ENCODE data around the gene LRRC58.
"Not testable (repeated sequence)": the region's sequence is repeated elsewhere in the genome, so short reads cannot be mapped to it uniquely, and the experiment has no call there.

The LRRC58 gene

DNA sequence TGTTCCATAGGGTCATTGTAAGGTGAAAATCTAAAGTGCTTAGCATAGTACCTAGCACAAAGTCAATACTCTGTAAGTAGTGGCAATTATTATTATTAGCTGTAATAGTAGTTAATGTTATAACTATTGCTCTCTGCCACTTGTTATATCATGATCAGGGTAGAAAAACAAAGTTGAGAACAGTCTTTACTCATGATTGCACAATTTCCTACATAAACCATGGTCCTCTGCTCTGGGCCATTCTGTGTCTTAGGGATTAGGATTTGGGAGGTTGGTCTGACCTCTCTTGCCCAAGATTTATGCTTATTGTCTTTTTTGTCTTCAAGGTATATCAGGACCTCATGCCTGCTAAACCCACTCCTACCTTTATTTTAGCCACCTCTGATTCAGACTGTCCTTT is 4.3 kb upstream of the LRRC58 start:
- Mint-ChIP-seq H3K4me3 (no peak overlapping the region), H3K36me3 (no peaks in the 10 kb centered on the region), H3K4me1 (peaks cover 9% of the 10 kb centered on the region), H3K9me3 (no peaks in the 10 kb centered on the region), H3K27me3 (peaks cover 33% of the 10 kb centered on the region), H3K27ac (no peak overlapping the region)
- no peak for DNase-seq
- CTCF ChIA-PET: interaction anchor here (5.0 kb wide), 1 partner anchor 108 kb away, joined by 24 read pairs; no protein-coding TSS in a partner anchor

- CTCF ChIA-PET: no interaction called here
- H3K27me3 Mint-ChIP-seq: peaks cover 26% of the 10 kb centered on the region
Observed at GRCh38 chr3:120352017-120352416, 2.9 kb upstream of the LRRC58 start.

DNA sequence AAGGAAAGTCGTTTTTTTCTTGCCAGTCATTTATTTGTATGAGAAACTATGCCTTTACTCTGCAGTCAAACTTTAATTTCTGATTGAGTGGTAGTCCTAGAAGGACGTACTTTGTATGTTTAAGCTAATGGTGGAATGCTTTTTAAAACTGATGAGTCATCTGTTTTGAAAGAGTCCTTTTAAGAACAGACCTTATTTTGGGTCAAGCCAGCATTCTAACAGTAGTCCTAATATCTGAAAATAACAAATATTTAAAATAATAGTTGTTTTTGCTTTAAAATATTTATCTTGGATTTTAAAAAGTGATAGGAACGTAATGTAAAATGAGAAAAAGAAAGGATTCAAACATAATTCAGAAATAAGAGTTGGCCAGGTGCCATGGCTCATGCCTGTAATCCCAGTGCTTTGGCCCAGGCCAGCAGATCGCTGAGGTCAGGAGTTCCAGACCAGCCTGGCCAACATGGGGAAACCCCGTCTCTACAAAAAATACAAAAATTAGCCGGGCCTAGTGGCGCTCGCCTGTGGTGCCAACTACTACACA is 1.3 kb upstream of the LRRC58 start:
- no peaks in the 10 kb centered on the region for H3K9me3 Mint-ChIP-seq
- CTCF ChIA-PET: interaction anchor here (1.0 to 3.7 kb wide), 3 partner anchors 15 to 106 kb away, joined by 3 to 18 read pairs (median 7); no protein-coding TSS in a partner anchor

More at GRCh38 chr3:120352017-120352416, 2.9 kb upstream of the LRRC58 start:
- H3K4me1 Mint-ChIP-seq: peaks cover 18% of the 10 kb centered on the region
- no peaks in the 10 kb centered on the region for H3K9me3 Mint-ChIP-seq
- peaks cover 9% of the 10 kb centered on the region for H3K36me3 Mint-ChIP-seq
- H3K27ac Mint-ChIP-seq: no peak overlapping the region
- no peak for DNase-seq
- H3K4me3 Mint-ChIP-seq: no peak overlapping the region

DNA sequence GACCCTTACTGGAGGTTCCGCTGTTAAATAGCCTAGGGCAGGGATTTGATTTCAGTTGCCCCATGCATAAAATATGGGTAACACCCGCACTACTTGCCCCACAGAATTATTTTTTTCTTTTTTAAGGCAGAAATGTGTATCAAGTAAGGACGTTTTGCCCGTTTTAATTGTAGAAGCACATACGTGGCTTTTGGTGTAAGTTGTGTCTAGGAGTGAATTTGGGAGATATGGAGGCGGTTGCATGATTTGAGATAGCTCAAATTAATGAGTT is 636 bp upstream of the LRRC58 start:
- H3K27ac Mint-ChIP-seq: peak overlapping the region; percentile 92
- no peaks in the 10 kb centered on the region for H3K9me3 Mint-ChIP-seq
- H3K36me3 Mint-ChIP-seq: peaks cover 31% of the 10 kb centered on the region
- H3K4me1 Mint-ChIP-seq: peaks cover 40% of the 10 kb centered on the region
- CTCF ChIA-PET: interaction anchor here (1.0 to 3.7 kb wide), 4 partner anchors 8 to 105 kb away, joined by 3 to 18 read pairs (median 6); no protein-coding TSS in a partner anchor
- no peak for DNase-seq
- H3K4me3 Mint-ChIP-seq: peak overlapping the region; percentile 86
- peaks cover 16% of the 10 kb centered on the region for H3K27me3 Mint-ChIP-seq

More for the DNA sequence above, 1.3 kb upstream of the LRRC58 start:
- no peak overlapping the region for H3K4me3 Mint-ChIP-seq
- no peak for DNase-seq
- peaks cover 33% of the 10 kb centered on the region for H3K4me1 Mint-ChIP-seq
- peaks cover 19% of the 10 kb centered on the region for H3K27me3 Mint-ChIP-seq
- H3K36me3 Mint-ChIP-seq: peaks cover 24% of the 10 kb centered on the region
- no peak overlapping the region for H3K27ac Mint-ChIP-seq

DNA sequence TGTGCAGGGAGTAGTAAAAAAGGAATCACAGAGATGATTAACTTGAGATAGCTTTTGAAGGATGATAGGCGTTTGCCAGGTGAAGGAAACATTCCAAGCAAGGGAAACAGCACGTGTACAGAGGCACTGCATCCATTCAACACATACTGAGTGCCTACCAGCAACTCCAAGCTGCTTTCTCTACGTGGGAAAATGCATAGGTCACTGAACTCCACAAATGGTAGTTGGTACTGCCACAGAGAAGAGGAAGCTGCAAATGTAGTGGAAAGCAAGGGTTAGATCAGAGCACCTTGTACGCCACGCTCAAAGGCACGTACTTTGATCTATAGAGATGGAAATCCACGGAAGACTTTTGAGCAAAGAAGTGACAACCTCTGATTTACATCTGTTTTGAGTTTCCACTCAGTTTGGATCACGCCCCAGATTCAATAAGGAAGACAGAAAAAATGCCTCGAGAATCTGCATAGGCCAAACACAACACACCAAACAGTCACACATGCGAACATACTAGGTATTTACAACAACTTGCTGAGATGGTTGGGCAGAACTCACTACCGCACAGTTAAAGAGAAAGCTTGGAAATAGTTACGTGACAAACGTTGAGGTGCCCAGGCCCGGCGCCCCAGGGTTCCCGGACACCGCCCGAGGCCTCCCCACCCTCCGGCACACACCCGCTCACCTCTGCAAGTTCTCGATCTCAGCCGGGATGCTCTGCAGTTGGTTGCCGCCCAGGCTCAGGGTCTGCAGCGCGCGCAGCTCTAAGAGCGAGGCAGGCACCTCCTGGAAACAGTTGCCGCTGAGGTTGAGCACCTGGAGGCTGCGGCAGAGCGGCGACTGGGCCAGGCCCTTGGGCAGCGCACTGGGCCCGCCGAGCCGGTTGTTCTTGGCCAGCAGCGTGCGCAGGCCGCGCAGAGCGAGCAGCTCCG is 826 bp downstream of the LRRC58 start:
- CTCF ChIA-PET: interaction anchor here (0.7 to 3.7 kb wide), 6 partner anchors 8 to 457 kb away, joined by 3 to 18 read pairs (median 4); no protein-coding TSS in a partner anchor
- Mint-ChIP-seq H3K4me1 (peaks cover 53% of the 10 kb centered on the region), H3K27me3 (peaks cover 9% of the 10 kb centered on the region), H3K36me3 (peaks cover 41% of the 10 kb centered on the region), H3K27ac (peak overlapping the region; percentile 92), H3K9me3 (no peaks in the 10 kb centered on the region), H3K4me3 (peak overlapping the region; percentile 86)
- peak; percentile 77 for DNase-seq

GRCh38 chr3:120344349-120344748 is 4.8 kb downstream of the LRRC58 start:
- Mint-ChIP-seq H3K36me3 (peaks cover 68% of the 10 kb centered on the region), H3K9me3 (peaks cover 15% of the 10 kb centered on the region), H3K4me3 (peak overlapping the region; percentile 8), H3K4me1 (peaks cover 58% of the 10 kb centered on the region), H3K27ac (peak overlapping the region; percentile 85), H3K27me3 (no peaks in the 10 kb centered on the region)
- DNase-seq: no peak
- CTCF ChIA-PET: interaction anchor here (0.7 kb wide), 1 partner anchor 73 kb away, joined by 4 read pairs; no protein-coding TSS in a partner anchor

GRCh38 chr3:120341658-120342346 is 7.4 kb downstream of the LRRC58 start:
- Mint-ChIP-seq H3K9me3 (peaks cover 25% of the 10 kb centered on the region), H3K27ac (no peak overlapping the region), H3K4me1 (peaks cover 52% of the 10 kb centered on the region), H3K4me3 (no peak overlapping the region), H3K36me3 (peaks cover 70% of the 10 kb centered on the region), H3K27me3 (no peaks in the 10 kb centered on the region)
- CTCF ChIA-PET: no interaction called here
- DNase-seq: no peak

GRCh38 chr3:120339362-120339761 is 9.8 kb downstream of the LRRC58 start:
- CTCF ChIA-PET: interaction anchor here (1.3 kb wide), 1 partner anchor 9 kb away, joined by 3 read pairs; the partner anchor contains the start of gene LRRC58
- no peak overlapping the region for H3K27ac Mint-ChIP-seq
- H3K4me3 Mint-ChIP-seq: no peak overlapping the region
- H3K4me1 Mint-ChIP-seq: peaks cover 32% of the 10 kb centered on the region
- no peak for DNase-seq
- peaks cover 58% of the 10 kb centered on the region for H3K36me3 Mint-ChIP-seq
- no peaks in the 10 kb centered on the region for H3K27me3 Mint-ChIP-seq
- peaks cover 25% of the 10 kb centered on the region for H3K9me3 Mint-ChIP-seq

DNA sequence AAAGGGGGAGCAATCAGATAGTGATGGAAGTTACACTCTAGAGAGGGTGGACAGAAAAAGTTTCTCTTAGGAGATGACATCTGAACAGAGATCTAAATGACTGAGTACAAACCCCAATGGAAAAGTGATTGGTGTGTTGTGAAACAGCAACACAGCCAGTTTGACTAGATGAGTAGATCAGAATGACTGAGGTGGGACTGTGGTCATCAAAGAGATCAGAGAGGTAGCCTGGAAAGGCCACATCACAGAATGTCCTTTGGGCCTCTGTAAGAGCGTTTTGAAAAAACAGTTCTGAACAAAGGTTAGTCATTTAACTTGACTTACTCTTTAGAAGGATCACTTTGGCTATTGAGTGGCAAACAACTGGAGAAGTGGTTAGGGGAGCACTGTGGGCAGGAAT is 10.6 kb downstream of the LRRC58 start:
- CTCF ChIA-PET: no interaction called here
- H3K36me3 Mint-ChIP-seq: peaks cover 58% of the 10 kb centered on the region
- H3K4me3 Mint-ChIP-seq: no peak overlapping the region

GRCh38 chr3:120332646-120333045 is 16.5 kb downstream of the LRRC58 start:
- DNase-seq: no peak
- Mint-ChIP-seq H3K27me3 (no peaks in the 10 kb centered on the region), H3K9me3 (no peaks in the 10 kb centered on the region), H3K36me3 (peaks cover 34% of the 10 kb centered on the region), H3K4me1 (peaks cover 4% of the 10 kb centered on the region), H3K4me3 (no peak overlapping the region), H3K27ac (no peak overlapping the region)
- CTCF ChIA-PET: no interaction called here

More for the DNA sequence above, 10.6 kb downstream of the LRRC58 start:
- H3K27me3 Mint-ChIP-seq: no peaks in the 10 kb centered on the region
- DNase-seq: no peak
- H3K27ac Mint-ChIP-seq: no peak overlapping the region
- H3K9me3 Mint-ChIP-seq: peaks cover 25% of the 10 kb centered on the region
- H3K4me1 Mint-ChIP-seq: peaks cover 24% of the 10 kb centered on the region

DNA sequence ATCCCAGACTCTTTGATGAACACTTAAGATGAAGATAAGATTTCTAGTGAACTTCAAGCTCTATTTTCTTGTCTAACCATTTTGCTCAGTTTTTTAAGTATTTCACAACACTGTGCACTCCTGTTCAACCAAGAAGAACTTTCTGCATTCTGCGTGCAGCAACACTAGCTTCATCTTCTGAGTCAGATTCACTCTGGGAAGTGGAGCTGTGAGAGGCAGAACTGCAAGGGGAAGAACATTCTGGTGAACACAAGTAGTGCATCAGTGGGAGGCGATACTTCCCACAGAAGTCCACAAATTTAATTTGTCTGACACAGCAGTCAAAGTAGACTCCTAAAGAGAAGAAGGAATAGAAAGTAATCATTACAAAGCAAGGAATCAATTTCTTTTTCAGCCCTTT is 18.1 kb downstream of the LRRC58 start:
- Mint-ChIP-seq H3K27me3 (no peaks in the 10 kb centered on the region), H3K4me3 (no peak overlapping the region), H3K9me3 (no peaks in the 10 kb centered on the region), H3K27ac (no peak overlapping the region), H3K4me1 (peaks cover 2% of the 10 kb centered on the region), H3K36me3 (peaks cover 36% of the 10 kb centered on the region)
- DNase-seq: no peak
- CTCF ChIA-PET: no interaction called here

GRCh38 chr3:120326784-120327183 is 22.4 kb downstream of the LRRC58 start:
- no peak for DNase-seq
- Mint-ChIP-seq H3K27ac (no peak overlapping the region), H3K4me3 (no peak overlapping the region), H3K27me3 (no peaks in the 10 kb centered on the region), H3K36me3 (peaks cover 35% of the 10 kb centered on the region), H3K4me1 (no peaks in the 10 kb centered on the region), H3K9me3 (no peaks in the 10 kb centered on the region)
- CTCF ChIA-PET: no interaction called here

- H3K36me3 Mint-ChIP-seq: peaks cover 40% of the 10 kb centered on the region
- CTCF ChIA-PET: no interaction called here
- peaks cover 4% of the 10 kb centered on the region for H3K9me3 Mint-ChIP-seq
- no peak overlapping the region for H3K27ac Mint-ChIP-seq
- no peaks in the 10 kb centered on the region for H3K4me1 Mint-ChIP-seq
- no peak overlapping the region for H3K4me3 Mint-ChIP-seq
- DNase-seq: no peak
- no peaks in the 10 kb centered on the region for H3K27me3 Mint-ChIP-seq
Observed at GRCh38 chr3:120324190-120324589, 25.0 kb downstream of the LRRC58 start.

DNA sequence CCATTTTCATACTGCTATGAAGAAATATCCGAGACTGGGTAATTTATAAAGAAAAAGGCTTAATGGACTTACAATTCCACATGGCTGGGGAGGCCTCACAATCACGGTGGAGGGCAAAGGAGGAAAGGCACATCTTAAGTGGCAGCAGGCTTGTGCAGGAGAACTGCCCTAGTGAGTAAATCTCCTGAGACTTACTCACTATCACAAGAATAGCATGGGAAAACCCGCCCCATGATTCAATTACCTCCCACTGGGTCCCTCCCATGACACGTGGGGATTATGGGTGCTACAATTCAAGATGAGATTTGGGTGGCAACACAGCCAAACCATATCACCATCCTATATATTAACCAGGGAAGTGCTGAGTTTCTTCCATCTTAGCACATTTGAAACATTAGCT is 25.4 kb downstream of the LRRC58 start:
- H3K27ac Mint-ChIP-seq, DNase-seq, H3K27me3 Mint-ChIP-seq, CTCF ChIA-PET, H3K4me3 Mint-ChIP-seq, H3K4me1 Mint-ChIP-seq, H3K9me3 Mint-ChIP-seq: not testable (repeated sequence)
- peaks cover 39% of the 10 kb centered on the region for H3K36me3 Mint-ChIP-seq

Measured in activated naive CD4-positive, alpha-beta T cell treated with anti-CD3 and anti-CD28 coated beads, Interleukin-2, amount 10 ng/mL, durations not matched to agents 7 days and 5 days (primary cell).